Body of pancreas (tissue), 4 donors: ENCODE measurements around the gene LSM8. TPM values are rescaled to one million over a fixed set of nuclear protein-coding genes. Genes with fewer than 3 reads are reported as not detected.
A peak's percentile ranks its signal among the peaks of the same experiment; 100 is the strongest.

Source experiments
- ATAC-seq: fragments of 150-250 bp; one replicate; pipeline ENCODE4 v1.9.1; 2016
- DNase-seq, 4 donors: peaks; one replicate each; pipeline ENCODE4 v3.0.0-alpha.2; 2019
- H3K27ac ChIP-seq, 4 donors: fragments of 200-600 bp; sonication (generic); 1 replicate in 3 of 4; 2 replicates in 1 of 4; pipeline versions ENCODE4 v1.5.1 to v1.6.1; 2016 to 2019; ENCODE audit warnings: mild to moderate bottlenecking in 1 of 4, mixed read lengths in 1 of 4, moderate library complexity in 1 of 4
- H3K27me3 ChIP-seq, 2 donors: fragments of 200-600 bp; sonication (generic); one replicate each; pipeline ENCODE4 v1.6.0; 2016; ENCODE audit warnings: mild to moderate bottlenecking in 1 of 2
- H3K36me3 ChIP-seq, 2 donors: fragments of 200-600 bp; sonication (generic); replicated peaks in 1 of 2; 2 replicates each; pipeline ENCODE4 v1.5.1; 2016; ENCODE audit warnings: low read depth in 2 of 2; ENCODE audit not compliant: insufficient read depth in 1 of 2
- H3K4me1 ChIP-seq: fragments of 200-600 bp; sonication (generic); one replicate; pipeline ENCODE4 v1.6.0; 2016
- H3K4me3 ChIP-seq, 2 donors: fragments of 200-600 bp; sonication (generic); 1 replicate in 1 of 2; 2 replicates in 1 of 2; pipeline ENCODE4 v1.5.1; 2016 to 2019
- H3K9me3 ChIP-seq, 3 donors: fragments of 200-600 bp; sonication (generic); 1 replicate in 2 of 3; 2 replicates in 1 of 3; pipeline ENCODE4 v1.5.1; 2016
- CTCF ChIP-seq, 7 experiments: fragments of 450-650 bp in 4 of 7; fragments of 200-600 bp in 3 of 7; sonication (generic) in 3 of 7; IDR thresholded peaks; one replicate each; pipeline ENCODE4 v1.5.1; 2016 to 2019; ENCODE audit warnings: antibody characterized with exemption in 7 of 7
- POLR2A ChIP-seq, 3 donors: fragments of 450-650 bp; IDR thresholded peaks; one replicate each; pipeline ENCODE4 v1.6.1; 2016; ENCODE audit warnings: antibody characterized with exemption in 3 of 3, mild to moderate bottlenecking in 2 of 3
- WGBS, 2 donors: methylation state at CpG; one replicate each; pipeline ENCODE4 v1.1.5; 2017; 5-methylcytosine and 5-hydroxymethylcytosine counted together
- intact Hi-C: fragments of 100-400 bp; cut with DNase I; formaldehyde crosslinking; loops from one replicate; pipeline ENCODE4 v1.15.1; 2023
- total RNA-seq, 2 donors: library from RNA; depleted of rRNA; stranded (reverse); fragments of >200 nt; gene quantifications; one replicate each; pipeline ENCODE4 v1.1.0, GENCODE V29; 2016

Gene LSM8
- total RNA-seq, 2 donors from 2014 or later: 17.9 to 23.7 TPM

- TF ChIP-seq CTCF (IDR thresholded peaks at IDR 0.05): no peak
- no peak for TF ChIP-seq POLR2A (IDR thresholded peaks at IDR 0.05)
- Histone ChIP-seq H3K4me1 (no peaks in the 10 kb centered on the region), H3K9me3 (no peaks in the 10 kb centered on the region), H3K27ac (no peak overlapping the region), H3K4me3 (no peak overlapping the region), H3K27me3 (no peaks in the 10 kb centered on the region), H3K36me3 (no peaks in the 10 kb centered on the region)
- intact Hi-C loops: no loop called here
- DNase-seq (no peak), ATAC-seq (no peak)
Measured at GRCh38 chr7:118158766-118159165, 25.2 kb upstream of the LSM8 start.

GRCh38 chr7:118169146-118169545 is 14.8 kb upstream of the LSM8 start:
- intact Hi-C loops: no loop called here
- no peak for TF ChIP-seq POLR2A (IDR thresholded peaks at IDR 0.05)
- no peak for TF ChIP-seq CTCF (IDR thresholded peaks at IDR 0.05)
- WGBS, 2 donors: 69 to 79% methylated on average over 4 of the region's 4 CpGs

GRCh38 chr7:118175740-118176139 is 8.2 kb upstream of the LSM8 start:
- WGBS, 2 donors: 69 to 81% methylated on average over 2 of the region's 2 CpGs
- intact Hi-C loops: no loop called here
- H3K27me3 ChIP-seq: no peaks in the 10 kb centered on the region
- TF ChIP-seq POLR2A (IDR thresholded peaks at IDR 0.05) (no peak), CTCF (IDR thresholded peaks at IDR 0.05) (no peak)
- H3K27ac ChIP-seq: no peak overlapping the region
- no peak overlapping the region for H3K4me3 ChIP-seq
- DNase-seq (no peak), ATAC-seq (no peak)
- no peaks in the 10 kb centered on the region for H3K36me3 ChIP-seq
- no peaks in the 10 kb centered on the region for H3K4me1 ChIP-seq
- no peaks in the 10 kb centered on the region for H3K9me3 ChIP-seq

More at GRCh38 chr7:118169146-118169545, 14.8 kb upstream of the LSM8 start:
- Histone ChIP-seq H3K27me3 (no peaks in the 10 kb centered on the region), H3K4me3 (no peak overlapping the region), H3K36me3 (no peaks in the 10 kb centered on the region), H3K4me1 (no peaks in the 10 kb centered on the region), H3K27ac (no peak overlapping the region), H3K9me3 (no peaks in the 10 kb centered on the region)
- ATAC-seq (no peak), DNase-seq (no peak)

- Histone ChIP-seq H3K9me3 (no peaks in the 10 kb centered on the region), H3K27me3 (no peaks in the 10 kb centered on the region), H3K4me3 (no peak overlapping the region), H3K27ac (no peak overlapping the region), H3K36me3 (no peaks in the 10 kb centered on the region), H3K4me1 (peaks cover 11% of the 10 kb centered on the region)
- no peak for TF ChIP-seq POLR2A (IDR thresholded peaks at IDR 0.05)
- DNase-seq (no peak), ATAC-seq (no peak)
- intact Hi-C loops: no loop called here
- 94 to 96% methylated on average over 2 of the region's 2 CpGs for WGBS, 2 donors
Measured at GRCh38 chr7:118179191-118179590, 4.8 kb upstream of the LSM8 start.

GRCh38 chr7:118182593-118183427 is 1.2 kb upstream of the LSM8 start:
- ATAC-seq: no peak
- Histone ChIP-seq H3K4me3 (peak overlapping the region; percentile 10 to 22), H3K9me3 (no peaks in the 10 kb centered on the region), H3K4me1 (peaks cover 29% of the 10 kb centered on the region), H3K27ac (peak overlapping the region; percentile 76 to 92 (median 85)), H3K27me3 (no peaks in the 10 kb centered on the region), H3K36me3 (no peaks in the 10 kb centered on the region)
- 43 to 45% methylated on average over 13 of the region's 13 CpGs for WGBS, 2 donors
- intact Hi-C loops: no loop called here
- TF ChIP-seq POLR2A (IDR thresholded peaks at IDR 0.05): no peak
- no peak for TF ChIP-seq CTCF (IDR thresholded peaks at IDR 0.05)
- no peak for DNase-seq
